AG04450 (cell line): ENCODE results near the gene ARF1. TPM values are rescaled to one million over a fixed set of nuclear protein-coding genes. Genes with fewer than 3 reads are reported as not detected.
A peak's percentile ranks its signal among the peaks of the same experiment; 100 is the strongest.

Experiments used
- CTCF ChIA-PET: fragments of 300-600, 350-600 bp; formaldehyde crosslinking; extraction: SDS; loops from one replicate; lab custom pipeline; 2022; ENCODE audit warnings: antibody characterized with exemption, inconsistent platforms; lab: Charles Lee
- POLR2A ChIA-PET: fragments of 350-600 bp; formaldehyde crosslinking; extraction: SDS; loops from one replicate; lab custom pipeline; 2021; ENCODE audit warnings: antibody characterized with exemption, inconsistent platforms; lab: Yijun Ruan, JAX
- DNase-seq: peaks from one replicate; pipeline ENCODE4 v3.0.0-alpha.2; 2011; ENCODE audit warnings: low read depth, low spot score
- H3K27ac ChIP-seq: one replicate; pipeline ENCODE4 v1.5.1; 2012; ENCODE audit warnings: low read depth, low read length, control low read depth
- H3K27me3 ChIP-seq: one replicate; pipeline ENCODE4 v1.6.0; 2012; ENCODE audit warnings: low read length; ENCODE audit not compliant: control insufficient read depth, insufficient read depth
- H3K4me3 ChIP-seq: 2 replicates; pipeline ENCODE4 v1.5.1; 2011; ENCODE audit warnings: mild to moderate bottlenecking, low read depth, low read length, control low read depth
- H3K9me3 ChIP-seq: 2 replicates; pipeline ENCODE4 v1.5.1; 2012; ENCODE audit warnings: low read length; ENCODE audit not compliant: control insufficient read depth, insufficient read depth
- CTCF ChIP-seq: IDR thresholded peaks from 2 replicates; pipeline ENCODE4 v1.5.1; 2011; ENCODE audit warnings: low read depth, low read length, control low read depth, inconsistent platforms
- polyA plus RNA-seq: library from polyadenylated mRNA; depleted of rRNA; stranded (reverse); fragments of >200 nt; gene quantifications from 2 replicates; pipeline ENCODE4 v1.2.3, GENCODE V29; 2011

Gene ARF1
- polyA plus RNA-seq, 1 experiment, result 445 TPM

- Histone ChIP-seq H3K27me3 (no peaks in the 10 kb centered on the region), H3K27ac (peak overlapping the region; percentile 72), H3K9me3 (peaks cover 8% of the 10 kb centered on the region; the same call in 1 of the 2 replicates), H3K4me3 (peak overlapping the region; percentile 99)
- CTCF ChIA-PET, result interaction anchor here (1.6 kb wide), 1 partner anchor 323 kb away, joined by 5 read pairs; no protein-coding TSS in a partner anchor
- POLR2A ChIA-PET, result interaction anchor here (0.6 to 0.8 kb wide), 2 partner anchors 16 to 359 kb away, joined by 5 read pairs; no protein-coding TSS in a partner anchor
- DNase-seq, result no peak
- TF ChIP-seq CTCF, result no peak
These were observed 2.3 kb downstream of the ARF1 start for GRCh38 chr1:228084797-228085196.

- Histone ChIP-seq H3K9me3 (peaks cover 8% of the 10 kb centered on the region; the same call in 1 of the 2 replicates), H3K27me3 (no peaks in the 10 kb centered on the region), H3K27ac (peak overlapping the region; percentile 72), H3K4me3 (peak overlapping the region; percentile 99)
- ChIA-PET POLR2A (no interaction called here), CTCF (interaction anchor here (1.6 kb wide), 1 partner anchor 324 kb away, joined by 5 read pairs; no protein-coding TSS in a partner anchor)
- no peak for TF ChIP-seq CTCF
- DNase-seq, result peak; percentile 43
These were observed 2.9 kb downstream of the ARF1 start for GRCh38 chr1:228085287-228085951.

- POLR2A ChIA-PET, result interaction anchor here (0.6 kb wide), 1 partner anchor 9 kb away, joined by 3 read pairs; no protein-coding TSS in a partner anchor
These were observed 5.3 kb downstream of the ARF1 start for GRCh38 chr1:228087771-228088251.

GRCh38 chr1:228088586-228089498, 6.3 kb downstream of the ARF1 start:
- CTCF ChIA-PET, result no interaction called here
- POLR2A ChIA-PET, result no interaction called here
- no peak overlapping the region for H3K27ac ChIP-seq

More at GRCh38 chr1:228087771-228088251, 5.3 kb downstream of the ARF1 start:
- Histone ChIP-seq H3K4me3 (peak overlapping the region; percentile 25; the same call in 1 of the 2 replicates), H3K9me3 (peaks cover 8% of the 10 kb centered on the region), H3K27ac (peak overlapping the region; percentile 39), H3K27me3 (no peaks in the 10 kb centered on the region)
- no peak for TF ChIP-seq CTCF
- CTCF ChIA-PET, result no interaction called here
- no peak for DNase-seq

More at GRCh38 chr1:228088586-228089498, 6.3 kb downstream of the ARF1 start:
- TF ChIP-seq CTCF, result no peak
- H3K4me3 ChIP-seq, result no peak overlapping the region
- peaks cover 11% of the 10 kb centered on the region for H3K9me3 ChIP-seq
- H3K27me3 ChIP-seq, result no peaks in the 10 kb centered on the region
- no peak for DNase-seq
